G401.6 (cell line): ENCODE results near the gene CTSK.
"Not testable (repeated sequence)": the region's sequence is repeated elsewhere in the genome, so short reads cannot be mapped to it uniquely, and the experiment has no call there.

Experiments
- FAIRE-seq: peaks from 2 replicates; lab custom pipeline; 2012; peaks lifted over from hg19 to GRCh38; lab: Jason Lieb, UNC

Gene CTSK

DNA sequence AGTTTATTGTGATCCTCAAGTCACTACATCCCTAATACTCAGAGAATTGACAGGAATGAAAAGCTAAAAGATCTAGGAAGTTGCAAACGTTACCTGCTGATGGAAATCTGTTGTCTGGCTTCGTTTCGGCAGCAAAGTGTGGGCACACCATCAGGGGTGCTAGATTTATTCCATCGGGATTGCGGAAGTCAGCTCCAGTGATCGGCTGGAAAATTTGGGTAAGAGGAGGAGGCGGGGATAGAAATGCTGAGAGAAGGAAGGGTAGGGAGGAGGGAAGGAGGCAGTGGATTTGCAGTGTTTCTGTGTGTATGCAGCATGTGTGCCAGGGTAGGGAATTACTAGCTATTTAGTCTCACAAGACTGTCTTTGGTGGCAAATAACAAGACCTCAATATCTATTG lies at the start of gene CTSK:
Gene CTSK, minus strand, starts transcription at position 140 of the 400 bp plus-strand sequence. CDS start 1,455 bp downstream, outside the sequence.
- FAIRE-seq: no peak

- FAIRE-seq: not testable (repeated sequence)
Measured at GRCh38 chr1:150852734-150853133, 44.7 kb upstream of the CTSK start.

DNA sequence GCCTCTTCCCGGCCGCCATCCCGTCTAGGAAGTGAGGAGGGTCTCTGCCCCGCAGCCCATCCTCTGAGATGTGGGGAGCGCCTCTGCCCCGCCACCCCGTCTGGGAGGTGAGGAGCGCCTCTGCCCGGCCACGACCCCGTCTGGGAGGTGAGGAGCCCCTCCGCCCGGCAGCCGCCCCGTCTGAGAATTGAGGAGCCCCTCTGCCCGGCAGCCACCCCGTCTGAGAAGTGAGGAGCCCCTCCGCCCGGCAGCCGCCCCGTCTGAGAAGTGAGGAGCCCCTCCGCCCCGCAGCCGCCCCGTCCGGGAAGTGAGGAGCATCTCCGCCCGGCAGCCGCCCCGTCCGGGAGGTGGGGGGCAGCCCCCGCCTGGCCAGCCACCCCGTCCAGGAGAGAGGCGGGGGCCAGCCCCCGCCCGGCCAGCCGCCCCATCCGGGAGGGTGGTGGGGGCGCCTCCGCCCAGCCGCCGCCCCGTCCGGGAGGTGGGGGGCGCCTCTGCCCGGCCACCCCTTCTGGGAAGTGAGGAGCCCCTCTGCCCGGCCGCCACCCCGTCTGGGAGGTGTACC lies 42.8 kb upstream of the CTSK start:
- not testable (repeated sequence) for FAIRE-seq

DNA sequence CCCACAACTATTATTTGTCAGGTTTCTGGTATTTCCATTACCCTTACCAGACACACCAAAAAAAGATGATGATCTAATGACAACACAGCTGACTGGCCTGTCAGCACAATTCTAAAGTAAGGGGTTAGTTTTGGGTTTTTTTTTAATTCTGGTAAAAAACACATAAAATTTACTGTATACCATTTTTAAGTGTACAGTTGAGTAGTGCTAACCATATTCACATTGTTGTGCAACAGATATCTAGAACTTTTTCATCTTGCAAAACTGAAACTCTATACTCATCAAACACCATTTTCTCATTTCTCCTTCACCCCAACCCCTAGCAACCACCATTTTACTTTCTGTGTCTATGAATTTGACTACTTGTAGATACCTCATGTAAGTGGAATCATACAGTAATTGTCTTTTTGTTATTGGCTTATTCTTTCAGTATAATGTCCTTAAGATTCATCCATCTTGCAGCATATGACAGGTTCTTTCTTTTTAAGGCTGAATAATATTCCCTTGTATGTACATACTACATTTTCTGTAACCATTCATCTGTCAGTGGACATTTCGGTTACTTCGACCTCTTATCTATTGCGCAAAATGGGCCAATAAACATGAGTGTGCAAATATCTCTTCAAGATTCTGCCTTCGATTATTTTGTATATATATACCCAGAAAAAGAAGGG lies 38.5 kb upstream of the CTSK start:
- FAIRE-seq: no peak

- FAIRE-seq: no peak
Measured at GRCh38 chr1:150843474-150843873, 35.4 kb upstream of the CTSK start.

- no peak for FAIRE-seq
Measured at GRCh38 chr1:150842964-150843363, 34.9 kb upstream of the CTSK start.

GRCh38 chr1:150842343-150842742 lies 34.3 kb upstream of the CTSK start:
- FAIRE-seq: no peak

DNA sequence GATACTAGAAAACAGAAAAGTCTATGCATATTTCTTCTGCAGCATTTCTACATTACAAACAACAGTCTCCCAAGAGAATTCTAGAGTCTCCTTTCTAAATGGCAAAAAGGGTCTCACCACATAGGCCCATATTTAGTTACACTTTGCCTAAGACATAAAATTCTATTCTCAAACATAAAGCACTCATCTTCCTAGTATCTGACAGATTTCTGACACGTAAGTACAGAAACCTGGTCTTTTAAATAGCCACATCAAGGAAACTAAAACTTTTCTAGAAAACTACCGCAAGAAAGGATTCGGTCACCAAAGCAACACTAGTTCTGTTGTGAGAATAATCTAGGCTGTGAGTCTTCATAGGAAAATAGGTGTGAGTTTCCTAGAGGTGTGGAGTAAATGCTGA lies 33.6 kb upstream of the CTSK start:
- FAIRE-seq: no peak

- FAIRE-seq: not testable (repeated sequence)
Measured at GRCh38 chr1:150840850-150841249, 32.8 kb upstream of the CTSK start.

DNA sequence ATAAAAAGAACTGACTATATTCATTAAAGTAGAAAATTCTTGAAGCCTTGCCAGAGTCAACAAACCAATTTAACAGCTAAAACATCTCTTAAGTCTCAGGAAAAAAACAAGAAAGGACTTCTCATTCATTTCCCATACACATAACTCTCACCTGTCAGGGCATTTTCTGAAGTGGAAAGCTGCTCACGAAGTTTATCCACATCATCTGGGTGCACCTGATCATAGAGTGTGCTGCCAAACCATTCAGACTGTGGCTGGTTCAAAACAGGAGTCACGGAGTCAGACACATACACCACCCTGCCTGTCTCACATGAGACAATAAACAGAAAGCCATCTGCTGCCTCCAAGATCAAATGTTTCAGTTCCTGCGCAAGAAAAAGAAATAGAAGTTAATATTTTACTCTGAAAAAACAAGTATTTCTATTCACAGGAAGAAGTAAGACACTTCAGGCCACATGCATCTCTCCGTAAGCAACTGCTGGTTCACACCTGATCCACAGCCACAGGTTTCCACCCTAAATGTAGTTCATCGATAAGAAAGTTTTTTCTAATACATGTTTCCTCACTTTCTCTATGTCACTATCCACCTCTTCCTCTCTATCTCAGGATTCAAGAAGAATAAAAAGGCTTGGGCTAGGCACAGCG lies 28.2 kb upstream of the CTSK start:
- FAIRE-seq: no peak

- not testable (repeated sequence) for FAIRE-seq
Measured at GRCh38 chr1:150833961-150834360, 25.9 kb upstream of the CTSK start.

GRCh38 chr1:150832597-150832996 lies 24.5 kb upstream of the CTSK start:
- no peak for FAIRE-seq

GRCh38 chr1:150829751-150830150 lies 21.7 kb upstream of the CTSK start:
- FAIRE-seq: no peak

DNA sequence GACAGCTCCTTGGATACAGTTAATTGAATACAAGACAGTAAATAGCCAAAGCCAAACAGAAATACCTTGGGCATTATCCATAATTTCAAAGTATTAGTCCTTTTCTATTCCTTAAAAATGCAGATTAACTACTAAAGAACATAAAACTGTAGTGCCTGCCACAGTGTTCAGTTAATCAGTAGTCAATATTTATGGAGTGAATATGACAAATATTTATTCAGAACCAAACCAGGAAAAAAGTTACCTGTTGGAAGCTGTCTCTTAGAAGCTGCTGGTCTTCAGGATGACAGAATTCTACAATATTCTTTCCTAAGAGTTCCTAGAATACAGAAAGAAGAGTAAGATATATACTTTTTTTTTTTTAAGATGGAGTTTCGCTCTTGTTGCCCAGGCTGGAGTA lies 18.2 kb upstream of the CTSK start:
- no peak for FAIRE-seq

GRCh38 chr1:150820730-150821512 lies 12.9 kb upstream of the CTSK start:
- FAIRE-seq: no peak

GRCh38 chr1:150815871-150816270 lies 7.8 kb upstream of the CTSK start:
- FAIRE-seq: no peak

- FAIRE-seq: peak; percentile 78
Measured at GRCh38 chr1:150813028-150813707, 5.1 kb upstream of the CTSK start.

DNA sequence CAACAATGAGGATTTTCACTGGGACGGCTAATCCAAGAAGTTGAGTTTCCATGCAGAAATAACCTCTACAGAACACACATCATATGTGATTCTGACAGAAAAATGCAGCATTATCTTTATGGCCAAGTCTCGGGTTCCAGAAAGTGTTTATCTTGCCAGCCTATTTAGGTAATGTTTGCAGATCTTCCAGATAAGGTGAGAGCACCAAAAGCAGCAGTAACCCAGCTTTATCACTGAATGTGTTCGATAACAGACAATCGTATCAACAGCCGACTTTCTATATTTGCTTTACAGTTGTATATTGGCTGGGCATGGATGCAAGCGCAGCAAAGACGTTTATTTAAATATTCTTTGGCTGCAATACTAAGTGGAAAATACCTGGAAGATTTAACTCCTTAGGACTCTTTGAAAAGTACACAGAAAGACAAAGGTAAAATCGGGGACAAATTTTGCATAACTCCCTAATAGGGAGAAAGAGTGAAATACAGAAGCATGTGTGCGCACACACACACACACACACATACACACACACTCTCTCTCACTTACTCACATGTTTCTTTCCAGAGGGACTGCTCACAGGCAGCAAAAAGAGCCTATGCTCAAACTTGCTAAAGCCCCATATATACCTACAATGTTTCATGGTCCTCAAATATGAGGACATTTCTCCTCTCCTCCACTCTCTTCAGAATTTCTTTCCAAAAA lies 3.0 kb upstream of the CTSK start:
- FAIRE-seq: no peak

DNA sequence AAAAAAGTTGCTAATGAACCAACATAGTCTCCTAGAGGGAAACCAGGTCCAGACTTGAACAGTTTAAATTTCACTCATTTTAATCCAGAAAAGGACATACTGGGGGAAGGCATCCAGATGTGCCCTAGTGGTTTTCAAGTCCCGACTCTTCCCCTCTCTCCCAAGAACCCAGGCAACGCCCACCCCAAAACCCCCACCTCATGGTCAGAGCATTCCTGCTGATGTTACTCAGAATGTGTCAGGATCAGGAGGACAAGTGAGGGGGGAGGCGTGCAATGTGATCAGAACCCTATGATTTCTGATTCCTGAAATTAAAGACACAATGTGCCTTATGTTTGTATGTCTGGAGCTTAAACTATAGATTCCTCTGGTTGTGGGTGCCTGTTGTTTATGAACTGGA lies 1.6 kb upstream of the CTSK start:
- FAIRE-seq: no peak

DNA sequence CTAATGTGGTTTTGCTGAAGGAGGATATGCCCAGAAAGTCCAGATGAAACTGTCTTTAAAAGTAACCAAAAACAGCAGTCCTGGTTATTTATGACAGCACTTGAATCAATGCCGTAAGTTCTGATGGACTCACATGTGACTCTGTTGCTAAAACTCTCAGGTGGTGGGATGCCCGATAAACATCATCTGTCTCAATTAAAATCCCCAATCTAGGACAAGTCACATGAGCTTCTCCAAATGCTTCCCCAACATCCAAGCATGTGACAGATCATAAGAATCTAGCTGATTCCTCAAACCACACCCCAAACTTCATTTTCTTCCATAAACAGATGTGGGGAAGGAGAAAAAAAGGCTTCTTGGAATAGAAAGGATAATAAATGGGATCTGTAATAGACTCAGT lies 786 bp upstream of the CTSK start:
- no peak for FAIRE-seq

DNA sequence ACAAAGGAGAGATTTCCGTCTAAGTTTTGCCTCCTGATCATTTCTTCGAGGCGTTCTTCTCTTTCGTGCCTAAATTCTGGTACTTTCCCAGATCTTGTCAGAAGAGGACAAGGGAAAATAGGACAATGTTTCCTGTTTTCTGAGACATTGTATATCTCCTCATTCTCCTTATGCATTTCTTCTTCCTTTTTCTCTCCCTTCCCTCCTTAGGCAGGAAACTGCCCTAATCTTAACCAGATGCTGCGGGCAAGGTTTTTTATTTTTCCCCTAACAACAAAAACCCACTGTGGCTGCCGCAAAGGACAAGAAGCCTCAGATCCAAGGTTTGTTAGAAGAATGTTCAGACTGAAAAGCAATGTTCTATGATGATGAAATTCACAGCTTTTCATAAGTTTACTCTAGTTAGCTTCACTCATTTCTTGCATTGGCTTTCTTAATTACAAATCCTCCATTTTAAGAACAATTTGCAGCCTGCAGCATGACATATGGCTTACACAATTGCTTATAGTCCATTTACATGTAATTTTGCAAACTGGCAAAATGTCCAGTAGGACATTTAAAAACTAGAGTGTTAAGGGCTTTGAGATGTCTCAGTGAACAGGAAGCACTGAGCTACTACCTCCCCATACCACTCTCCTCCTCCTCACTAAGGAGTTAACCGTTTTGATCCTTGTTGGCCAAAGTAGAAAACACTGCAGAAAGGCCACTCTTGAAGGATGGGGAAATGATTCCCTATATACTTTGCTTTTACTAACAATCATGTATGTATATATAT lies 624 bp downstream of the CTSK start:
- FAIRE-seq: no peak
